Measurements from ENCODE around the gene TFEB. TPM values are rescaled to one million over a fixed set of nuclear protein-coding genes. Genes with fewer than 3 reads are reported as not detected.

TFEB gene
- total RNA-seq, 1 experiment from 2014 or later, result 6.6 TPM

DNA sequence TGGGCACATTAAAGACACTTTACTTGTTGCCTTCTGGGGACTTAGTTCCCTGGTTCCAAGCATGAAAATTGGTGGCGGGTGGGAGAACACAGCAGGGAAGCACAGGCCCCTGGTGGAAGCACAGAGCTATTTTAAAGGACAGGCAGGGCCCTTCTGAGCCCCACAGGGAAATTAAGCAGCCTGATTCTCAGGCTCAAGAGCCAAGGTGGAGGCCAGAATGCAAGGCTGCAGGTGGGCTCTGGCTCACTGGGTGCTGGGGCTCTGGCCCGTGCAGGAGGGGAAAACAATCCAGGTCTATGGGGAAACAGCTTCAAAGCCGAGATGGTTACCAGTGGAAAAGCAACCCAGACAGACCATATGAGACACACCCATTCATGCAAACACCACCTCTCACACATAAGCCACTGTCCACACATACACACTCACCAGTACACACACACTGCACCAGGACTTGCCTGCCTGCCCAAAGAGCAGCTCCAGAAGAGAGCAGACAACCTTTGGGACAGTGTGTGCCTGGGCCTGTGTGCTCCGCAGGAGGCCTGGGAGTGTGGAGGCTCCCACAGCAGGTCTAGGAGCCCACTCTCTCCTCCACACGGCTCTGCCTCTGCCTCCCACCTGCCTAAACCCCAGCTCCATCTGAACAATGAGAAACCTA, 30.6 kb downstream of the TFEB start:
- Mint-ChIP-seq H3K4me1 (ENCODE audit: low read depth, unreplicated experiment) (no peaks in the 10 kb centered on the region), H3K27ac (ENCODE audit: unreplicated experiment) (no peak overlapping the region), H3K9me3 (ENCODE audit: low read depth, unreplicated experiment) (no peaks in the 10 kb centered on the region), H3K36me3 (ENCODE audit: insufficient read depth, unreplicated experiment) (peaks cover 5% of the 10 kb centered on the region), H3K27me3 (ENCODE audit: unreplicated experiment) (no peaks in the 10 kb centered on the region), H3K4me3 (ENCODE audit: low read depth, unreplicated experiment) (no peak overlapping the region)
- intact Hi-C loops (cut with micrococcal nuclease; ENCODE audit: unreplicated experiment), result no loop called here
- no TSS peak for BruUV-seq (replicated peaks)
- CTCF ChIA-PET, result interaction anchor here (1.0 to 1.4 kb wide), 3 partner anchors 9 to 82 kb away, joined by 3 to 5 read pairs (median 5); partner anchors contain the start of gene TOMM6
- DNase-seq, result no peak
- TF ChIP-seq, protein P1, sequence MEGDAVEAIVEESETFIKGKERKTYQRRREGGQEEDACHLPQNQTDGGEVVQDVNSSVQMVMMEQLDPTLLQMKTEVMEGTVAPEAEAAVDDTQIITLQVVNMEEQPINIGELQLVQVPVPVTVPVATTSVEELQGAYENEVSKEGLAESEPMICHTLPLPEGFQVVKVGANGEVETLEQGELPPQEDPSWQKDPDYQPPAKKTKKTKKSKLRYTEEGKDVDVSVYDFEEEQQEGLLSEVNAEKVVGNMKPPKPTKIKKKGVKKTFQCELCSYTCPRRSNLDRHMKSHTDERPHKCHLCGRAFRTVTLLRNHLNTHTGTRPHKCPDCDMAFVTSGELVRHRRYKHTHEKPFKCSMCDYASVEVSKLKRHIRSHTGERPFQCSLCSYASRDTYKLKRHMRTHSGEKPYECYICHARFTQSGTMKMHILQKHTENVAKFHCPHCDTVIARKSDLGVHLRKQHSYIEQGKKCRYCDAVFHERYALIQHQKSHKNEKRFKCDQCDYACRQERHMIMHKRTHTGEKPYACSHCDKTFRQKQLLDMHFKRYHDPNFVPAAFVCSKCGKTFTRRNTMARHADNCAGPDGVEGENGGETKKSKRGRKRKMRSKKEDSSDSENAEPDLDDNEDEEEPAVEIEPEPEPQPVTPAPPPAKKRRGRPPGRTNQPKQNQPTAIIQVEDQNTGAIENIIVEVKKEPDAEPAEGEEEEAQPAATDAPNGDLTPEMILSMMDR (IDR thresholded peaks at IDR 0.05; ENCODE audit: unreplicated experiment), result no peak

DNA sequence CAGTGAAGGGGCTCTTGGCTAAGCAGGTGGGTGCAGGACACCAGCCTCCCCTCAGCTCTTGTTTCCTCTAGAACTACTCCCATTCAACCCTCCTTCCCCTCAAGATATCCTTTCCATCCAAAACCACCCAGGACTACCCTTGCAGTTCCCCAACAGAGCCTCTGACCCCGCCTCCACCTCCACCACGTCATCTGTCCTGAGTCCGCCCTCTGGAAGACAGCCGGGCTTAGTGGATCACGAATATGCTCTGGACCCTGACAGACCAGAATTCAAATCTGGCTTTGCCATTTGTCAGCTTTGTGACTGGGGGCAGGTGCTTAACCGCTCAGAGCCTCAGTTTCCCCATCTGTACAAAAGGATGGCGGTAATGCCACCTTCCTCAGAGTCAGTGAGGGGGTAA, 31.4 kb downstream of the TFEB start:
- Mint-ChIP-seq H3K4me3 (ENCODE audit: low read depth, unreplicated experiment) (no peak overlapping the region), H3K27me3 (ENCODE audit: unreplicated experiment) (no peaks in the 10 kb centered on the region), H3K4me1 (ENCODE audit: low read depth, unreplicated experiment) (no peaks in the 10 kb centered on the region), H3K9me3 (ENCODE audit: low read depth, unreplicated experiment) (no peaks in the 10 kb centered on the region), H3K27ac (ENCODE audit: unreplicated experiment) (no peak overlapping the region), H3K36me3 (ENCODE audit: insufficient read depth, unreplicated experiment) (peaks cover 5% of the 10 kb centered on the region)
- TF ChIP-seq, protein P1 (IDR thresholded peaks at IDR 0.05; ENCODE audit: unreplicated experiment), result no peak
- CTCF ChIA-PET, result interaction anchor here (0.6 to 1.3 kb wide), 3 partner anchors 22 to 83 kb away, joined by 3 to 5 read pairs (median 4); partner anchors contain the start of gene TOMM6
- intact Hi-C loops (cut with micrococcal nuclease; ENCODE audit: unreplicated experiment), result no loop called here
- no peak for DNase-seq
- BruUV-seq (replicated peaks), result no TSS peak

DNA sequence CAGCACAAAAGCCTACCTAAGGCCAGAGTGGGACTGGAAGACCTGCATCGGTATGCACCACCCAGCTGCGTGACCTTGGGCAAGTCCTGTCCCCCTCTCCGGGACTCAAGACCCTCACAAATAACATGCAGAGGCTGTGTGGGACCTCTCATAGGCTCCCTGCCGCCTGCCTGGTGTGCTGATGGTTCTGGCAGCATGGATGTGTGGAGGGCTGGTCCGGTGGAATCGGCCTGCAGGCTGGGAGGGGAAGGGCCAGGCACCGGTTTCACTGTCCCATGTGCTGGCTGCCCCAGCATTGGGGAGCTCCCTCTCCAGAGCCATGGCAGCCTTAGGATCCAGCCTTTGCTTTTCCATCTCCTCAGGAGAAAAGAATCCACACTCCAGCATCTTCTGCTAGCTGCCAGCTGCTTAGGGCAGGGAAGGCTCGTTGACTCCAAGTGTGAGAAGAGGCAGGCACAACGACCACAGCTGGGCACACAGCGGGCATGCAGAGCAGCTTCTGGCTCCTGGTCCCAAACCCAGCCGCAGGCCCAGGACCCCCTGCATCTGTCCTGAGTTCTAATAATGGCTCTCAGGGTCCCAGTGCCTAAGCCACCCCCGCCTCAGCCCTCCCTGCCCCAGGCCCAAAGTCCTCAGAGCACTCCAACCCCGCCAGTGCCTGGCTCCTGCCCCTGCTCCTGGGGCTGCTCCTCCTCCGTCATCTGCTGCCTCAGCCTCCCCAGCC, 32.5 kb downstream of the TFEB start:
- TF ChIP-seq, protein P1 (IDR thresholded peaks at IDR 0.05; ENCODE audit: unreplicated experiment), result no peak
- intact Hi-C loops (cut with micrococcal nuclease; ENCODE audit: unreplicated experiment), result no loop called here
- CTCF ChIA-PET, result interaction anchor here (1.3 kb wide), 1 partner anchor 11 kb away, joined by 3 read pairs; no protein-coding TSS in a partner anchor
- H3K4me3 Mint-ChIP-seq (ENCODE audit: low read depth, unreplicated experiment), result no peak overlapping the region
- no peak for DNase-seq
- BruUV-seq (replicated peaks), result no TSS peak
- H3K27ac Mint-ChIP-seq (ENCODE audit: unreplicated experiment), result no peak overlapping the region
- no peaks in the 10 kb centered on the region for H3K4me1 Mint-ChIP-seq (ENCODE audit: low read depth, unreplicated experiment)
- H3K27me3 Mint-ChIP-seq (ENCODE audit: unreplicated experiment), result no peaks in the 10 kb centered on the region
- H3K36me3 Mint-ChIP-seq (ENCODE audit: insufficient read depth, unreplicated experiment), result peaks cover 5% of the 10 kb centered on the region
- H3K9me3 Mint-ChIP-seq (ENCODE audit: low read depth, unreplicated experiment), result no peaks in the 10 kb centered on the region

DNA sequence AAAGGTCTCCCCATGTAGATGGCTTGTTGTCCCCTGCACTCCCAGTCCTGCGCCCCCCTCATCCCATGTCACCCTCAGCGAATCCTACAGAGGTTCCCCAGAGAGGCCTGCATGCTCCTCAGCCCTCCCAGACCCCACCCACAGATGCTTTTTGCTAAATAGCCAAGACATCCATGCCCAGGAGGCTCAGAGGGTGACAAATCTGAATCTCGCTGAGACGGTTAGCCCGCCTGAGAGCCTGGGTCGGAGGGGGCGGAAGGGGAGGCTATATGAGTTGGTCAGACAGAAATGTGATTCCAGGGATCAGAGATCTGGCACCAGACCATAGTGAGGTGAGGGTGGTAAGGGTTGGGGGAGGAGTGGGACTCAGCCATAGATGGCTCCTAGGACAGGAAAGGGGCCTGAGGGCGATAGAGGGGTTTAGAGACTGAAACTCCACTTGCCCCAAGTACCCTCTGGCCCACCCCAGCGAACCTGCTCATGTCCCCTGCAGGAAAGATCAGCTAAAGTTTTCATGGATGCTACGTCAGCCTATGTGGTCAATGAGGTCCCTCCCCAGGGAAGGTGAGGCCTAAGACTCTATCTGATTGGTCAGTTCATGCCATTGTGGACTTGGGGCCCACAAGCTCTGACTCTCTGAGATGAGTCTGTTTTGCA, 33.2 kb downstream of the TFEB start:
- DNase-seq, result no peak
- no peaks in the 10 kb centered on the region for H3K27me3 Mint-ChIP-seq (ENCODE audit: unreplicated experiment)
- H3K4me1 Mint-ChIP-seq (ENCODE audit: low read depth, unreplicated experiment), result no peaks in the 10 kb centered on the region
- no peak overlapping the region for H3K27ac Mint-ChIP-seq (ENCODE audit: unreplicated experiment)
- H3K36me3 Mint-ChIP-seq (ENCODE audit: insufficient read depth, unreplicated experiment), result peaks cover 5% of the 10 kb centered on the region
- TF ChIP-seq, protein P1 (IDR thresholded peaks at IDR 0.05; ENCODE audit: unreplicated experiment), result no peak
- CTCF ChIA-PET, result interaction anchor here (1.3 kb wide), 1 partner anchor 10 kb away, joined by 3 read pairs; no protein-coding TSS in a partner anchor
- intact Hi-C loops (cut with micrococcal nuclease; ENCODE audit: unreplicated experiment), result no loop called here
- no TSS peak for BruUV-seq (replicated peaks)
- no peaks in the 10 kb centered on the region for H3K9me3 Mint-ChIP-seq (ENCODE audit: low read depth, unreplicated experiment)
- H3K4me3 Mint-ChIP-seq (ENCODE audit: low read depth, unreplicated experiment), result no peak overlapping the region
